Measurements from ENCODE around the gene CHKB. TPM values are rescaled to one million over a fixed set of nuclear protein-coding genes. Genes with fewer than 3 reads are reported as not detected.

The CHKB gene
- total RNA-seq, 1 donor from 2014 or later, result 94.6 TPM

DNA sequence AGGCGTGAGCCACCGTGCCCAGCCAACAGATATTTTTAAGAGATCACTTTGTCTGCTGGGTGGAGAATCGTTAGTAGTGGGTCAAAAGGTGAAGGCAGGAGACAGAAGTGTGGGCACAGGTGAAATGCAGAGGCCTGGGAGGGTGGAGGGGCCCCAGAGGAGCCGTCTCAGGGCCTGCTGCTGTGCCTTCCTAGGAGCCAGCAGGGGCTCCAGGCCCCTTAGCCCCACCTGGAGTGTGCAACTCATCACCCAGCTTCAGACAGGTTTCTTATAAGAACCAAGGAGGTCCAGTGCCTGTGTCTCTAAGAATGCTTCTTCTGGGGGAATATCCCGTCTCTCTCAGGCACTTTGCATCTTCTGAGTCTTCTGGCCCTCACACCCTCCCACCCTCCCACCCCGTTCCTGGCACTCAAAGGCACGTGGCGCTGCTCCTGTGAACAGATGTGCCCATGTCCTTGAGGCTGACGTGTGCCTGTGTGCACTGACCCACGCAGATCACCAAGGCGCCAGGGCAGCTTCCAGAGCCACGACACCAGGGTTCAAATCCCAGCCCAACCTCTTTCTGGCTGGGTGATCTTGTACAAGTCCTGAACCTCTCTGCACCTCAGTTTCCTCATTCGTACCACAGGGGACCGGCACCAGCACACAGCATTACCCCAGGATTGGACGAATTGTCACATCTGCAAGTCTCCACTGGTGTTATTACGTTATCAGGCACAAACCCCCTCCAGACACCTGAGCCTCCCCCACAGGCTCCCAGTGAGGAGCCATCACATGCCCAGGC, 41.9 kb upstream of the CHKB start:
- DNase-seq (ENCODE audit: low spot score), result no peak

DNA sequence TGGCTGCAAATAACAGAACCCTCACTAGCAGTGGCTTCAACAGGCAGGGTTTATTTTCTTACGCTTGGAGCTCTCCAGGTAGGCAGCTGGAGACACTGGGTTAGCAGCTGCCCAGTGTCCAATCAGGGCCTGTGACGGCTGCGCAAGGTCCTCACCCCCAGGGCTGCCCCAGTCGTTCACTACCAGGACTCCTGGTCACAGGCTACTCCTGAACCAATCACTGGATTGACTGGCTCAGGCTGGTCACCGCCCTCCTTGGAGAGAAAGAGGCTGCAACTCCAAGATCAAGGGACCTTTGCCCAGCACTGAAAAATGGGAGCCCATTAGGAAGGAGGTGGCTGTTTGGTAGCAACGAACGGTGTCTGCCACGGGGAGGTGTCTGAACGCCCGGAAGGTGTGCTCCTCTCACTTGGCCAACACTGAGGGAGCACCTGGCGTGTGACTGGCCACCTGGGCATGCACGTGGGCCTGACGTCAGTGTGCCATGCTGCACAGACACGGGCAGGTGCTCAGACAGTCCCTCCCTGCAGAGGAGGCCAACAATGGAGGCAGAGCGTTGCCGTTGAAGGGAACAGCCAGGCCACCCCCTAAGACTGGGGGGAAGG, 40.2 kb upstream of the CHKB start:
- no peak for DNase-seq (ENCODE audit: low spot score)
- Mint-ChIP-seq H3K4me1 (ENCODE audit: unreplicated experiment) (peaks cover 43% of the 10 kb centered on the region), H3K27ac (ENCODE audit: unreplicated experiment) (no peak overlapping the region), H3K9me3 (ENCODE audit: unreplicated experiment) (no peaks in the 10 kb centered on the region), H3K36me3 (ENCODE audit: low read depth, unreplicated experiment) (peaks cover 8% of the 10 kb centered on the region), H3K27me3 (ENCODE audit: unreplicated experiment) (peaks cover 9% of the 10 kb centered on the region), H3K4me3 (ENCODE audit: unreplicated experiment) (no peak overlapping the region)
- TF ChIP-seq, protein P1, sequence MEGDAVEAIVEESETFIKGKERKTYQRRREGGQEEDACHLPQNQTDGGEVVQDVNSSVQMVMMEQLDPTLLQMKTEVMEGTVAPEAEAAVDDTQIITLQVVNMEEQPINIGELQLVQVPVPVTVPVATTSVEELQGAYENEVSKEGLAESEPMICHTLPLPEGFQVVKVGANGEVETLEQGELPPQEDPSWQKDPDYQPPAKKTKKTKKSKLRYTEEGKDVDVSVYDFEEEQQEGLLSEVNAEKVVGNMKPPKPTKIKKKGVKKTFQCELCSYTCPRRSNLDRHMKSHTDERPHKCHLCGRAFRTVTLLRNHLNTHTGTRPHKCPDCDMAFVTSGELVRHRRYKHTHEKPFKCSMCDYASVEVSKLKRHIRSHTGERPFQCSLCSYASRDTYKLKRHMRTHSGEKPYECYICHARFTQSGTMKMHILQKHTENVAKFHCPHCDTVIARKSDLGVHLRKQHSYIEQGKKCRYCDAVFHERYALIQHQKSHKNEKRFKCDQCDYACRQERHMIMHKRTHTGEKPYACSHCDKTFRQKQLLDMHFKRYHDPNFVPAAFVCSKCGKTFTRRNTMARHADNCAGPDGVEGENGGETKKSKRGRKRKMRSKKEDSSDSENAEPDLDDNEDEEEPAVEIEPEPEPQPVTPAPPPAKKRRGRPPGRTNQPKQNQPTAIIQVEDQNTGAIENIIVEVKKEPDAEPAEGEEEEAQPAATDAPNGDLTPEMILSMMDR (IDR thresholded peaks at IDR 0.05; ENCODE audit: unreplicated experiment), result no peak

More for the DNA sequence above, 41.9 kb upstream of the CHKB start:
- TF ChIP-seq, protein P1 (IDR thresholded peaks at IDR 0.05; ENCODE audit: unreplicated experiment), result no peak
- Mint-ChIP-seq H3K36me3 (ENCODE audit: low read depth, unreplicated experiment) (peaks cover 13% of the 10 kb centered on the region), H3K4me3 (ENCODE audit: unreplicated experiment) (peak overlapping the region; percentile 62), H3K27ac (ENCODE audit: unreplicated experiment) (no peak overlapping the region), H3K4me1 (ENCODE audit: unreplicated experiment) (peaks cover 47% of the 10 kb centered on the region), H3K9me3 (ENCODE audit: unreplicated experiment) (no peaks in the 10 kb centered on the region), H3K27me3 (ENCODE audit: unreplicated experiment) (peaks cover 15% of the 10 kb centered on the region)

DNA sequence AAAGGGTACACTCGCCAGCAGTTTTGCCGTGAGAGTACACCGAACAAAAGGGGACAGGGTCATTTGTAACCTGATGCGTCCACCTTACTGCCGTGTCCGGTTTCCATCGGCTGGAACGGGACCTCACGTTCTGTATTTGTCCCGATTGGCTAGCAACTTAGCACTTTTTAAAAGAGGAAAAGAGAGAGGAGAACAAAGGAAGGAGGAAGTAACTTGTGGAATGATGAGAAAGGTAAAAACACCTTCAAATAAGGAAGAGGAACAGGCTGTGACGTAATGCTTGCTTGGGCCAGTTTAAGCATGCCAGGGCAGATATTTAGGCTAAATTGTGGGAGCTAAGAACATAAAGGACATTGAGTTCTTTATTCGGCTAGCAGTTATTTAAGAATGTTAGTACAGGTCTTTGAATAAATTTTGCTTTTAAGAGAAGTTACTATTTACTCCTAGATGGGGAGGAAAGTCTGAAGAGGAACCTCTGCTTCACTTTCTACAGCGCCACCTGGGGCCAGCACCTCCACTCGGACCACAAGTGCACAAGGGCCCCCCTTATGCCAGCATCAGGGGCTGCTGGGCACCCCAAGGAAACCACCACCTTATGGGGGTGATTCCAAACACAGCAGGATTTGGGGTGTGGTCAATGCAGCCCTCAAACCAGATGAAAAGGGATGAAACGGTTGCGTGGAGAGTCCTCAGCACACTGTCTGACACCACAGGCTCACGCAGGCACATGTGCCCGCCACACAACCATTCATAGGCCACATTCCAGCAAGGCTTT, 39.5 kb upstream of the CHKB start:
- TF ChIP-seq, protein P1 (IDR thresholded peaks at IDR 0.05; ENCODE audit: unreplicated experiment), result no peak
- Mint-ChIP-seq H3K36me3 (ENCODE audit: low read depth, unreplicated experiment) (peaks cover 8% of the 10 kb centered on the region), H3K27me3 (ENCODE audit: unreplicated experiment) (peaks cover 9% of the 10 kb centered on the region), H3K27ac (ENCODE audit: unreplicated experiment) (peak overlapping the region; percentile 87), H3K4me1 (ENCODE audit: unreplicated experiment) (peaks cover 43% of the 10 kb centered on the region), H3K4me3 (ENCODE audit: unreplicated experiment) (peak overlapping the region; percentile 62), H3K9me3 (ENCODE audit: unreplicated experiment) (no peaks in the 10 kb centered on the region)
- DNase-seq (ENCODE audit: low spot score), result no peak

DNA sequence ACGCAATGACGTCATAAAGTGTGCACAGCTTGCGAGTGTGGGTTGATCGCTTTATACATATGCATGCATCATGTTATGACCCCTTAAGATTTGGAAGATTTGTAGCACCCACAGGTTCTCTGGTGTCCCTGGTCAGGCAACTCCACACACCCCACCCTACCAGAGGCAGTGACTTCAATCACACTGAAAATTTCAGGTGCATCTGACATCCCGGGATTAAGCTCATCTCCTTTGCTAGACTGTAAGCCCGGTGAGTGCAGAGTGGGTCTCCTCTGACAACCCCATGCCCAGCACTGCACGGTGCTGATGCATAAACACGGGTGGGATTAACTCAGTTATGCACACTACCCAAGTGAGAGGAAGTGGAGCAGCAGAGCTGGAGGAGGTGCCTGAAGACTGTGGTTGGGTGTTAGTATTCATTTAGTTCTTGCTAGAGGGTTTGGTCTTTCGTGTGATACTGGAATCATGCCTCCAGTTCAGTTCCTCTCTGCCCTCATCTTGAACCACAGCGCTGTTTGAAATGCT, 38.8 kb upstream of the CHKB start:
- H3K27me3 Mint-ChIP-seq (ENCODE audit: unreplicated experiment), result peaks cover 9% of the 10 kb centered on the region
- TF ChIP-seq, protein P1 (IDR thresholded peaks at IDR 0.05; ENCODE audit: unreplicated experiment), result no peak
- peak overlapping the region; percentile 62 for H3K4me3 Mint-ChIP-seq (ENCODE audit: unreplicated experiment)
- H3K4me1 Mint-ChIP-seq (ENCODE audit: unreplicated experiment), result peaks cover 40% of the 10 kb centered on the region
- H3K27ac Mint-ChIP-seq (ENCODE audit: unreplicated experiment), result peak overlapping the region; percentile 87
- no peak for DNase-seq (ENCODE audit: low spot score)
- no peaks in the 10 kb centered on the region for H3K9me3 Mint-ChIP-seq (ENCODE audit: unreplicated experiment)
- H3K36me3 Mint-ChIP-seq (ENCODE audit: low read depth, unreplicated experiment), result peaks cover 8% of the 10 kb centered on the region

Measured in endothelial cell (in vitro differentiated cells).